Activated naive CD8-positive, alpha-beta T cell treated with anti-CD3 and anti-CD28 coated beads, Interleukin-2, amount 50 U/mL, for 24 hours (primary cell): ENCODE measurements around the gene TEKT5.
"Not testable (repeated sequence)": the region's sequence is repeated elsewhere in the genome, so short reads cannot be mapped to it uniquely, and the experiment has no call there.

ENCODE experiments used
- ATAC-seq: fragments of 150-1000 bp; cut with Tn5 transposase; one replicate; pipeline ENCODE4 v1.10.0; 2021
- DNase-seq: peaks from one replicate; pipeline ENCODE4 v3.0.0; 2021
- H3K27ac Mint-ChIP-seq: one replicate; pipeline ENCODE4 v1.8.0; 2021; ENCODE audit warnings: mild to moderate bottlenecking, mixed read lengths
- H3K27me3 Mint-ChIP-seq: one replicate; pipeline ENCODE4 v1.8.0; 2021; ENCODE audit warnings: mixed read lengths
- H3K36me3 Mint-ChIP-seq: one replicate; pipeline ENCODE4 v1.8.0; 2021; ENCODE audit warnings: low read depth, mixed read lengths
- H3K4me1 Mint-ChIP-seq: one replicate; pipeline ENCODE4 v1.8.0; 2021; ENCODE audit warnings: mixed read lengths
- H3K4me3 Mint-ChIP-seq: one replicate; pipeline ENCODE4 v1.8.0; 2021; ENCODE audit warnings: mild to moderate bottlenecking, moderate library complexity, mixed read lengths
- H3K9me3 Mint-ChIP-seq: one replicate; pipeline ENCODE4 v1.8.0; 2021; ENCODE audit warnings: mixed read lengths

TEKT5 gene

DNA sequence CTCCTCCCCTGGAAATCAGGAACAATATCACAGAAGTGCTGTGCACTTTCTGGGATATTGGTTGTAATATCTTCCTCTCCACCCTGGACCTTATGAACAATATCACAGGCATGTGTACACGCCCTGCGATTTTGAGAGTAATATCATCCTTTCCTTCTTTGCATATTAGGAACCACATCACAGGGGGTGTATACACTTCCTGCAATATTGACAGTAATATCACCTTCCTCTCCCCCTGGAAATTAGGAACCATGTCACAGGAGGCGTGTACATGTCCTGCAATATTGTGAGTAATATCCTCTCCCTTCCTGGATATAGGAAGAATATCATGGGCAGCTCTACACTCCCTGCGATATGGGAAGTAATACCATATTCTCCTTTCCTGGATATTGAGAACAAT, 14.2 kb upstream of the TEKT5 start:
- Mint-ChIP-seq H3K27ac (no peak overlapping the region), H3K36me3 (no peaks in the 10 kb centered on the region), H3K4me3 (no peak overlapping the region), H3K9me3 (no peaks in the 10 kb centered on the region), H3K27me3 (no peaks in the 10 kb centered on the region), H3K4me1 (no peaks in the 10 kb centered on the region)
- DNase-seq (no peak), ATAC-seq (no peak)

DNA sequence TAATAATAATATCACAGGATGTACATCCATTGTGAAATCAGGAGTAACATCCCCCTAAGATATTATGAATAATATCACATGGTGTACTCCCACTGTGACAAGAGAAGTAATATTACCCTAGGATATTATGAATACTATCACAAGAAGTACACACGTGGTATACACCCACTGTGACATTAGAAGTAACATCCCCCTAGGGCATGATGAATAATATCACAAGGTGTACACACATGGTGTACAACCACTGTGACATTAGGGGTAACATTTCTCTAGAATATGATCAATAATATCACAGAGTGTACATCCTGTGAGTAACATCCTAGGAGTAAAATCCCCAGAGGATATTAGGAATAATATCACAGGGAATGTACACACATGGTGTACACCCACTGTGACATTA, 5.0 kb upstream of the TEKT5 start:
- no peak overlapping the region for H3K4me3 Mint-ChIP-seq
- H3K27me3 Mint-ChIP-seq, result peaks cover 1% of the 10 kb centered on the region
- ATAC-seq (peak; percentile 77), DNase-seq (no peak)
- H3K9me3 Mint-ChIP-seq, result no peaks in the 10 kb centered on the region
- H3K27ac Mint-ChIP-seq, result no peak overlapping the region
- H3K4me1 Mint-ChIP-seq, result no peaks in the 10 kb centered on the region
- H3K36me3 Mint-ChIP-seq, result no peaks in the 10 kb centered on the region

DNA sequence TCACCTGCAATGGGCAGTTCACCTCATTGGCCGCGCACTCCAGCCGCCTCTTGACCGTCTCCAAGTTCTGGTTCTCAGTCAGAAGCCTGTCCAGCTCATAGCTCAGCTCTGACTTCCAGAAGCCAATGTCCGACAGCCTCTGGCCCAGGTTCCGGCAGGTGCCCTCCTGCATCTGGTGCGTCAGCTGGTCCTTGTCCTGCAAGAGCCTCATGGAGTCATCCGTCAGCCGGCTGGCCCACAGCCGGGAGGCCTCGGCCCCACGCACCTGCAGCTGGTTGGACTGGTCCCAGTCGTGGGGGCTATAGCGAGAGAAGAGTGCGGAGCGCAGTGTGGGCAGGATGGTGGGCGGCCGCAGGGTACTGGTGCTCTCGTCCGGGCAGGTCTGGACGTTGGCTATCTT, 424 bp downstream of the TEKT5 start:
- Mint-ChIP-seq H3K36me3 (no peaks in the 10 kb centered on the region), H3K4me3 (no peak overlapping the region)

DNA sequence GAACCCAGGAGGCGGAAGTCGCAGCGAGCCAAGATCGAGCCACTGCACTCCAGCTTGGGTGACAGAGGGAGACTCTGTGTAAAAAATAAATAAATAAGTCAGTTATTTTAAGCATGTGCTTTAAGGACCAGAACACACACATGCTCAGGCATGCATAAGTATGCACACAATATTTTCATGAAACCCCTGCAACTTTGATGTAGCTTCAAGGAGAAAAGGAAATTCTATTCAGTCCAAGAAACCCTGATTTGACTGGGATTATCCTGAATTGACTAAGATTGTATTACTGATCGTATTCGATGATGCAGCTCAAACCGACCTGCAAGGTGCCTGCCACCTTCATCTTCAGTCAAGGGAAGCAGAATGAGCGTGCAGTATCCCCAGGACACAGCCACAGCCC, 841 bp downstream of the TEKT5 start:
- ATAC-seq (no peak), DNase-seq (no peak)
- Mint-ChIP-seq H3K9me3 (no peaks in the 10 kb centered on the region), H3K27ac (no peak overlapping the region), H3K4me3 (no peak overlapping the region), H3K27me3 (peaks cover 7% of the 10 kb centered on the region), H3K4me1 (no peaks in the 10 kb centered on the region), H3K36me3 (no peaks in the 10 kb centered on the region)

More for the DNA sequence above, 424 bp downstream of the TEKT5 start:
- no peak for DNase-seq
- ATAC-seq, result no peak
- H3K27me3 Mint-ChIP-seq, result peaks cover 7% of the 10 kb centered on the region
- H3K27ac Mint-ChIP-seq, result no peak overlapping the region
- H3K4me1 Mint-ChIP-seq, result no peaks in the 10 kb centered on the region
- no peaks in the 10 kb centered on the region for H3K9me3 Mint-ChIP-seq

DNA sequence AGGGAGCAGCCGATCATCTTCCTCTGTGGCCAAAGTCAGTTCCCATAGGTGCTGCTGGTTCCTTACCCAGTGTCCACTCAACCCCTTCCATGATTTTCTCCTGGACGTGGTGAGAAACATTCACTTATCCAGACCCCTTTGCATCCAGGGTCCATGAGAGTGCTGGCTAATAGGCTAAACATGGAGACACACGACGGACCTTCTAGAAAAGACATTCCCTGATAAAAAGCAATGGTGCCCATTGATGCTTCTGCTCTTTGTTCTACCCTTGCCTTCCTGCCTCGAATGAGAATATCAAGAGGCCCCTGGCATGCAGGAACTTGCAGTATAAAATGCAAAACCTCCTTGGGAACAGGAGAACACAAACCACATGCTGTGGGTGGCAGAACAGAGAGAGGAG, 2.3 kb downstream of the TEKT5 start:
- Mint-ChIP-seq H3K36me3 (no peaks in the 10 kb centered on the region), H3K27ac (no peak overlapping the region), H3K4me1 (no peaks in the 10 kb centered on the region), H3K27me3 (peaks cover 7% of the 10 kb centered on the region), H3K9me3 (no peaks in the 10 kb centered on the region), H3K4me3 (no peak overlapping the region)
- ATAC-seq (no peak), DNase-seq (no peak)

- H3K27me3 Mint-ChIP-seq, result peaks cover 10% of the 10 kb centered on the region
Measured at GRCh38 chr16:10688726-10689125, 6.0 kb downstream of the TEKT5 start.

GRCh38 chr16:10688291-10688690, 6.4 kb downstream of the TEKT5 start:
- H3K36me3 Mint-ChIP-seq, result no peaks in the 10 kb centered on the region
- H3K4me1 Mint-ChIP-seq, result no peaks in the 10 kb centered on the region
- H3K27me3 Mint-ChIP-seq, result peaks cover 10% of the 10 kb centered on the region
- ATAC-seq (no peak), DNase-seq (no peak)
- no peaks in the 10 kb centered on the region for H3K9me3 Mint-ChIP-seq
- H3K27ac Mint-ChIP-seq, result no peak overlapping the region
- H3K4me3 Mint-ChIP-seq, result no peak overlapping the region

More at GRCh38 chr16:10688726-10689125, 6.0 kb downstream of the TEKT5 start:
- DNase-seq (no peak), ATAC-seq (no peak)
- no peaks in the 10 kb centered on the region for H3K9me3 Mint-ChIP-seq
- no peaks in the 10 kb centered on the region for H3K36me3 Mint-ChIP-seq
- no peak overlapping the region for H3K27ac Mint-ChIP-seq
- H3K4me3 Mint-ChIP-seq, result no peak overlapping the region
- no peaks in the 10 kb centered on the region for H3K4me1 Mint-ChIP-seq

DNA sequence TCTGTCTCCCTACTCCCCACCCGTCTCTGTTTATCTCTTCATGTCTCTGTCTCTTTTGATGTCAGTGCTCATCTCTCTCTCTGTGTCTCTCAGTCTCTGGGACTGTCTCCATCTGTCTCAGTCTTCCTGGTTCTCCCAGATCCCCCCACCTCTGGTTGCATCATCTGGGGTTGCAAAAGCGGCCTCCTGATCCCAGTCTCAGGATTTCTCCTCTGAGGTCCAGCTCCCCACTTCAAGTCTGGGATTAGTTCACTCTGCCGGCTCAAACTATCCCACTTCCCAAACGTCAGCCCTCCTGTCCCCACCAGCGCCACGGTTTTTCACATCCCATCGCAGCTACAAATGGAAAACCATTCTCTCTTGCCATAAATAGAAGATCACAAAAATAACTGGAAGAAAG, 9.0 kb downstream of the TEKT5 start:
- Mint-ChIP-seq H3K4me3 (no peak overlapping the region), H3K4me1 (no peaks in the 10 kb centered on the region), H3K36me3 (no peaks in the 10 kb centered on the region), H3K27me3 (peaks cover 5% of the 10 kb centered on the region), H3K27ac (no peak overlapping the region), H3K9me3 (no peaks in the 10 kb centered on the region)
- ATAC-seq (no peak), DNase-seq (no peak)

- no peaks in the 10 kb centered on the region for H3K4me1 Mint-ChIP-seq
- no peaks in the 10 kb centered on the region for H3K36me3 Mint-ChIP-seq
- H3K27me3 Mint-ChIP-seq, result peaks cover 4% of the 10 kb centered on the region
- no peak for DNase-seq
- H3K9me3 Mint-ChIP-seq, result no peaks in the 10 kb centered on the region
- H3K27ac Mint-ChIP-seq, result no peak overlapping the region
- H3K4me3 Mint-ChIP-seq, result no peak overlapping the region
- ATAC-seq, result no peak
Measured at GRCh38 chr16:10684511-10685151, 10.1 kb downstream of the TEKT5 start.

- Mint-ChIP-seq H3K36me3 (no peaks in the 10 kb centered on the region), H3K27me3 (peaks cover 4% of the 10 kb centered on the region), H3K4me1 (no peaks in the 10 kb centered on the region), H3K4me3 (no peak overlapping the region), H3K9me3 (no peaks in the 10 kb centered on the region), H3K27ac (no peak overlapping the region)
- ATAC-seq (no peak), DNase-seq (no peak)
Measured at GRCh38 chr16:10683170-10683569, 11.6 kb downstream of the TEKT5 start.

- Mint-ChIP-seq H3K36me3 (no peaks in the 10 kb centered on the region), H3K9me3 (no peaks in the 10 kb centered on the region), H3K4me1 (no peaks in the 10 kb centered on the region), H3K27me3 (peaks cover 4% of the 10 kb centered on the region), H3K4me3 (no peak overlapping the region), H3K27ac (no peak overlapping the region)
- no peak for DNase-seq
- no peak for ATAC-seq
Measured at GRCh38 chr16:10682604-10683003, 12.1 kb downstream of the TEKT5 start.

GRCh38 chr16:10681310-10682308, 13.1 kb downstream of the TEKT5 start:
- Mint-ChIP-seq H3K4me3 (no peak overlapping the region), H3K9me3 (no peaks in the 10 kb centered on the region), H3K27ac (no peak overlapping the region), H3K36me3 (no peaks in the 10 kb centered on the region), H3K4me1 (no peaks in the 10 kb centered on the region), H3K27me3 (peaks cover 2% of the 10 kb centered on the region)
- ATAC-seq (no peak), DNase-seq (no peak)

GRCh38 chr16:10679921-10680320, 14.8 kb downstream of the TEKT5 start:
- H3K27ac Mint-ChIP-seq, result no peak overlapping the region
- no peaks in the 10 kb centered on the region for H3K9me3 Mint-ChIP-seq
- no peak for DNase-seq
- no peak overlapping the region for H3K4me3 Mint-ChIP-seq
- no peak for ATAC-seq
- no peaks in the 10 kb centered on the region for H3K36me3 Mint-ChIP-seq
- H3K4me1 Mint-ChIP-seq, result no peaks in the 10 kb centered on the region
- no peaks in the 10 kb centered on the region for H3K27me3 Mint-ChIP-seq

DNA sequence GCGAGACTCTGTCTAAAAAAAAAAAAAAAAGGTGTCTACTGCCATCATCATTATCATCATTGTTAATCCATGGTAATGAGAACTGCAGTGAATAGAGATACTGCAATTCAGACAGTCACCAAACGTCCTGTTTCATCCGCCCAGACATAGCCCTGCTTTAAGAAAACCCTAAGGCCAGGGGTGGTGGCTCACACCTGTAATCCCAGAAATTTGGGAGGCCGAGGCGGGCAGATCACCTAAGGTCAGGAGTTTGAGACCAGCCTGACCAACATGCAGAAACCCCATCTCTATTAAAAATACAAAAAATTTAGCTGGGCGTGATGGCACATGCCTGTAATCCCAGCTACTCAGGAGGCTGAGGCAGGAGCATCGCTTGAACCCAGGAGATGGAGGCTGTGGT, 15.3 kb downstream of the TEKT5 start:
- not testable (repeated sequence) for H3K27me3 Mint-ChIP-seq, DNase-seq, ATAC-seq, H3K4me3 Mint-ChIP-seq, H3K9me3 Mint-ChIP-seq, H3K27ac Mint-ChIP-seq, H3K36me3 Mint-ChIP-seq, H3K4me1 Mint-ChIP-seq

DNA sequence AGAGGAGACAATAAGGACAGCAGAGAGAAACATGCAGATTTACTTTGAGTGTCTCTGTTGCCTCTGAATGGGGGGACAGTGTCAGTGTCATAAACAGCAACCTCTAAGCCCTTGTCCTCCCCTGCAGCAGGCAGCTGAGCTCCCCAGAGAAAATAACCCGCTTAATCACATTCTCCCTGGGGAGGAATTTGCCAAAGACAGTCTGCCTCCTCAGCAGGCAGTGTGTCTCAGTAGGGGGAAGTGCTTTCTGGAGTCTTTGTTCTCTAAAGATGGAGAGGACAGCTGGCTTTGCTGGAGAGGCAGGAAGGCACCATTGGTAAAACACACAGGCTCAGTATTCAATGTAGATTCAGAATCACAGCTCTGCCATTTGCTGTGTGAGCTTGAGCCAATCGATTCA, 16.1 kb downstream of the TEKT5 start:
- no peak overlapping the region for H3K27ac Mint-ChIP-seq
- no peaks in the 10 kb centered on the region for H3K4me1 Mint-ChIP-seq
- H3K27me3 Mint-ChIP-seq, result no peaks in the 10 kb centered on the region
- H3K9me3 Mint-ChIP-seq, result no peaks in the 10 kb centered on the region
- ATAC-seq (no peak), DNase-seq (no peak)
- H3K4me3 Mint-ChIP-seq, result no peak overlapping the region
- H3K36me3 Mint-ChIP-seq, result no peaks in the 10 kb centered on the region
